Right renal pelvis (tissue), 4 donors: ENCODE measurements around the gene OR52A5. TPM values are rescaled to one million over a fixed set of nuclear protein-coding genes. Genes with fewer than 3 reads are reported as not detected.

Source experiments
- DNase-seq, 4 donors: peaks; one replicate each; pipeline ENCODE4 v3.0.0-alpha.2; 2013; ENCODE audit warnings: low read depth in 4 of 4, low spot score in 3 of 4, missing footprints in 1 of 4
- polyA plus RNA-seq, 4 donors: library from polyadenylated mRNA; unstranded; fragments of 120-200 nt; gene quantifications; one replicate each; pipeline ENCODE4 v1.2.1, GENCODE V29; 2013; ENCODE audit not compliant: insufficient read length in 4 of 4

Gene OR52A5
- polyA plus RNA-seq, 4 donors = not detected

DNA sequence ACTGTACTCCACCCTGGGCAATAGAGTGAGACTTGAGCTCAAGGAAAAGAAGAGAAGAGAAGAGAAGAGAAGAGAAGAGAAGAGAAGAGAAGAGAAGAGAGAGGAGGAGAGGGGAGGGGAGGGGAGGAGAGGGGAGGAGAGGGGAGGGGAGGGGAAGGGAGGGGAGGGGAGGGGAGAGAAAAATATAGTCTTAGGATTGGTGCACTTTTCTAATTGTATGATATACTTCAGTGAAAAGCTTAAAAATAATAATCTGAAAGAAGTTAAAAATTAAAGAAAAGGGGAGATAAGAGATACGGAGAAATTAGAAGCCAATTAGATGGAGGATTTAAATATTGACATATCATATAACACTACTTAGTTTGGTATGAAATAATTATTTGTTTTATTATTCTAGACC lies 19.3 kb downstream of the OR52A5 start:
- no peak for DNase-seq

GRCh38 chr11:5117588-5117987 lies 20.6 kb downstream of the OR52A5 start:
- no peak for DNase-seq

DNA sequence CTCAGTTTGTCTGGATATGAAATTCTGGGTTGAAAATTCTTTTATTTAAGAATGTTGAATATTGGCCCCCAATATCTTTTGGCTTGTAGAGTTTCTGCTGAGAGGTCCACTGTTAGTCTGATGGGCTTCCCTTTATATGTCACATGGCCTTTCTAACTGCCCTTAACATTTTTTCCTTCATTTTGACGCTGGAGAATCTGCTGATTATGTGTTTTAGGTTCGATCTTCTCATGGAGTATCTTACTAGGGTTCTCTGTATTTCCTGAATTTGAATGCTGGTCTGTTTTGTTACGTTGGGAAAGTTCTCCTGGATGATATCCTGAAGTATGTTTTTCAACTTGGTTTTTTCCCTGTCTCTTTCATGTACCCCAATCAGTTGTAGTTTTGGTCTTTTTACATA lies 22.8 kb downstream of the OR52A5 start:
- no peak for DNase-seq

DNA sequence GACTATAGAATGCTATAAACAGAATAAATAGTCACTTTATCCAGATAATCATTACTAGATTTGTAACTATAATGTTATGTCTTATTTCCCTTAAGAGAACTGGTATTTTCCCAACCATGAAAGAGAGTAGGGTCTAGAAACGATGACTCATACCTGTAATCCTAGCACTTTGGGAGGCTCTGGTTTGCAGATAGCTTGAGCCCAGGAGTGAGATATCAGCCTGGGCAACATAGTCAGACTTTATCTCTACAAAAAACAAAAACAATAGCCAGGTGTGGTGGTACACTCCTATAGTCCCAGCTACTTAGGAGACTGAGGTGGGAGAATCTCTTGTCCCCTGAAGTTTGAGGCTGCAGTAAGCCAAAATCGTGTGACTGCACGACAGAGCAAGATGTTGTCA lies 30.9 kb downstream of the OR52A5 start:
- no peak for DNase-seq

DNA sequence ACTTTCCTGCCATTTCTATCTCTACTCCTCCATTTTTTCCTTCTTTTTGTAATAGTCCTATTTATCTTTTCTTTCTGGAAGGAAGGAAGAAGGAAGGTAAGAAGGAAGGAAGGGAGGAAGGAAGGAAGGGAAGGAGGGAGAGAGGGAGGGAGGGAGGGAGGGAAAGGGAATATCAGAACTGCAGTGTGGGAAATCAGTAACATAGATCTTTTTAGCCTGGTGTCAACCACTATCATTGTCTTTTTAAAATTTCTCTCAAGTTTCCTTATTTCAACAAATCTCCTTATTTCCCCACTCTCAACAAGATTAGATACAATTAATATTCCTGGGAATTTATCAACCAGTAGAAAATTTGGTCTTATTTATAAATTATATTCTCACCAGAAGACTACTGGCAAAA lies 35.1 kb downstream of the OR52A5 start:
- DNase-seq = no peak

DNA sequence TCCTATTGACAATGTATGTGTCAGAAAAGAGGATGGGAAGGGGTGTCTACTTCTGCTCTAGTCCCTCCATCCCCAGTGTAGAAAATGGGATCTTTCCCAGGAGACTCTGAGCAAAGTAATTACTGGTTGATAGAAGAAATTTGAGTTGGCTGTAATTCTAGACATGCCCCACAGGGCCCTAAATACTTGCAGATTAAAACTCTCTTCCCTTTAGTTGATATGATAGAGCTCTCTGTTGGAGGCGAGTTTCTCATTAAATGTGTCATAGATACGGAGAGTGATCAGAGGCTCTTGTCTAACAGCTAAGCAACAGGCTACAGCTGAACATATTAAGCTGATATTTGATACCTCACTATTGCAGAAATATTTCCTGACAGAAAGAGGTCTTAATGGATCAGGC lies 35.9 kb downstream of the OR52A5 start:
- no peak for DNase-seq

DNA sequence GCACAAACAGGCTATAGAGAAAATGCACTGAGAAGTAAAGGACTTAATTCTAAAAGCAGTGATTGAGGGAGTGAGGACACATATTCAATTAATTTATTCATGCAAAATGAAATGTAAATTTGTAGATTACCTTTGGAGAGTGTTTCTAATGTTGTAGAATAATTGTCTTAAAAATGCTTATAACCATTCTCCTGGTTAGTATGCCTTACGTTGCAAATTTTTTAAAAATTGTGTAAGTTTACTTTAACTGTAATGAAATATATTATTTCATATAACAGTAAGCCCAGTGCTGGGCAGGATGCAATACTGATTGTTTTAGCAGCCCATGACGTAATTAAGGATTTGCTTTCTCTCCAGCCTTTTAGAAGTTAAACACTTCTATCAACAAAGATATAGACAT lies 42.1 kb downstream of the OR52A5 start:
- DNase-seq = no peak

DNA sequence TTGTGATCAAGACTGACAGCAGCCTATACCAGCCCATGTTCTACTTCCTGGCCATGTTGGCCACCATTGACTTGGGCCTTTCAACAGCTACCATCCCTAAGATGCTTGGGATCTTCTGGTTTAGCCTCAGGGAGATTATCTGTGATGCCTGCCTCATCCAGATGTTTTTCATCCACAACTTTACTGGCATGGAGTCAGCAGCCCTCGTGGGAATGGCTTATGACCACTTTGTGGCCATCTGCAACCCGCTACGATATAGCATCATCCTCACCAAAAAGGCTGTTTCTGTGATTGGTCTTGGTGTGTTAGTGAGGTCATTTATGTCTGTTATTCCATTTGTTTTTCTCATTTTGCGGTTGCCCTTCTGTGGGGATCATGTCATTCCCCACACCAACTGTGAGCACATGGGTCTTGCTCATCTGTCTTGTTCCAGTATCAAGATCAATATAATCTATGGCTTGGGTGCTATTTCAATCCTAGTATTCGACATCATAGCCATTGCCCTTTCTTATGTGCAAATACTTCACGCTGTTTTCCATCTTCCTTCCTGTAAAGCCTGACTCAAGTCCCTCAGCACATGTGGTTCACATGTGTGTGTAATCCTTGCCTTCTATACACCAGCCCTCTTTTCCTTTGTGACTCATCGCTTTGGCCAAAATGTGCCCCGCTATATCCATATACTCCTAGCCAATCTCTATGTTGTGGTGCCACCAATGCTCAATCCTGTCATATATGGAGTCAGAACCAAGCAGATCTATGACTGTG lies 45.2 kb downstream of the OR52A5 start:
- DNase-seq = no peak

- no peak for DNase-seq
These were observed 47.5 kb downstream of the OR52A5 start for GRCh38 chr11:5090668-5091067.

GRCh38 chr11:5088556-5088955 lies 49.6 kb downstream of the OR52A5 start:
- DNase-seq = no peak

DNA sequence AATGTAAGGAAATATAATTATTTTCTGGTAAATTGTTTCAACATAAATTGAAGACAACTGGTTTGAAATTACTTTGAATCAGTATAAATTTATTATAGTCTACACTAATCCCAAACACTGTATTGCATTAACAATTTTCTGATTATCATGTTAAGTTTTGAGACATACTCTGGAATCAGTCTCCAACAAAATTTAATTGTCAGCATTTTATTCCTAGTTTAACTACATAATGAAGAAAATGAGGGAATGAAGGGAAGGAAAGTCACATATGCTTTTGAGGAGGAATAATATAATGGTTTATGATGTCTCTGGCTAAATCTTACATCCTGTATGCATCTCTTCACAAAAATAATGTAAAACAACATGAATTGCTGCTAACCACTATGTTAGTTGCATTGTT lies 54.6 kb downstream of the OR52A5 start:
- DNase-seq = no peak

DNA sequence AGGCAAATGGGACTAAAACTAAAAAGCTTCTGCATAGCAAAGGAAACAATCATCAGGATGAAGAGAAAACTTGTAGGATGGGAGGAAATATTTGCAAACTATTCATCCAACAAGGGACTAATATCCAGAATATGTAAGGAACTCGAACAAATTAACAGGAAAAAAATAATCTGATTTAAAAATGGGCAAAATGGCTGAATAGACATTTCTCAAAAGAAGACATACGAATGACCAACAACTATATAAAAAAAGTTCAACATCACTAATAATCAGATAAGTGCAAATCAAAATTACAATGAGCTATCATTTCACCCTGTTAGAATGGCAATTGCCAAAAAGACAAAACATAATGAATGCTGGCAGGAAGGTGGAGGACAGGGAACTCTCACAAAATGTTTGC lies 56.8 kb downstream of the OR52A5 start:
- DNase-seq = no peak

Other genes starting within 250 kb of the OR52A5 start
- gene OR51A7, start 234.6 kb downstream of the OR52A5 start, polyA plus RNA-seq = not detected
- gene OR51G2, start 219.0 kb downstream of the OR52A5 start, polyA plus RNA-seq = not detected
- gene OR51G1, start 214.0 kb downstream of the OR52A5 start, polyA plus RNA-seq = not detected
- gene OR51A4, start 190.8 kb downstream of the OR52A5 start, polyA plus RNA-seq = not detected
- not detected for gene OR51A2, start 182.6 kb downstream of the OR52A5 start, polyA plus RNA-seq
- under 1 TPM in 1 of 4 donors, not detected in 3; 0.03 TPM for gene OR51L1, start 143.5 kb downstream of the OR52A5 start, polyA plus RNA-seq
- not detected for gene OR52J3, start 91.8 kb downstream of the OR52A5 start, polyA plus RNA-seq
- gene OR52E2, start 78.7 kb downstream of the OR52A5 start, polyA plus RNA-seq = not detected
- gene OR52E1, start 68.8 kb downstream of the OR52A5 start, polyA plus RNA-seq = not detected
- under 1 TPM in 2 of 4 donors, not detected in 2; 0.03 TPM for gene OR52A1, start 16.4 kb upstream of the OR52A5 start, polyA plus RNA-seq
- gene OR51V1, start 62.3 kb upstream of the OR52A5 start, polyA plus RNA-seq = not detected
- gene HBB, start 88.7 kb upstream of the OR52A5 start, polyA plus RNA-seq = 100 to 1,000 TPM; 127 to 236 (median 129) TPM
- gene HBD, start 96.1 kb upstream of the OR52A5 start, polyA plus RNA-seq = 1 to 10 TPM; 1.3 to 3.2 (median 1.8) TPM
- gene HBG1, start 111.5 kb upstream of the OR52A5 start, polyA plus RNA-seq = 10 to 100 TPM in 1 of 4 donors, 1 to 10 TPM in 3; 2.5 to 13.0 (median 4.6) TPM
- gene HBG2, start 116.4 kb upstream of the OR52A5 start, polyA plus RNA-seq = 1,000 to 10,000 TPM; 1,916 to 2,998 (median 2,577) TPM
- 10 to 100 TPM in 1 of 4 donors, 1 to 10 TPM in 3; 6.6 to 11.6 (median 7.4) TPM for gene HBE1, start 131.6 kb upstream of the OR52A5 start, polyA plus RNA-seq
- gene OR51B4, start 163.6 kb upstream of the OR52A5 start, polyA plus RNA-seq = under 1 TPM in 2 of 4 donors, not detected in 2; 0.12 to 0.24 TPM
- not detected for gene OR51B2, start 185.9 kb upstream of the OR52A5 start, polyA plus RNA-seq
- gene OR51B5, start 205.2 kb upstream of the OR52A5 start, polyA plus RNA-seq = under 1 TPM; 0.35 to 0.69 (median 0.60) TPM
- gene OR51B6, start 213.2 kb upstream of the OR52A5 start, polyA plus RNA-seq = not detected
- gene OR51M1, start 245.5 kb upstream of the OR52A5 start, polyA plus RNA-seq = under 1 TPM in 1 of 4 donors, not detected in 3; 0.04 TPM